ENCODE measurements around the gene CYP27B1. TPM values are rescaled to one million over a fixed set of nuclear protein-coding genes. Genes with fewer than 3 reads are reported as not detected.

CYP27B1 gene
- total and polyA plus RNA-seq, 2 donors (not counting 3 experiments of a cell fraction or from before 2014, with no cell fraction given) = 0.62 to 2.7 TPM

DNA sequence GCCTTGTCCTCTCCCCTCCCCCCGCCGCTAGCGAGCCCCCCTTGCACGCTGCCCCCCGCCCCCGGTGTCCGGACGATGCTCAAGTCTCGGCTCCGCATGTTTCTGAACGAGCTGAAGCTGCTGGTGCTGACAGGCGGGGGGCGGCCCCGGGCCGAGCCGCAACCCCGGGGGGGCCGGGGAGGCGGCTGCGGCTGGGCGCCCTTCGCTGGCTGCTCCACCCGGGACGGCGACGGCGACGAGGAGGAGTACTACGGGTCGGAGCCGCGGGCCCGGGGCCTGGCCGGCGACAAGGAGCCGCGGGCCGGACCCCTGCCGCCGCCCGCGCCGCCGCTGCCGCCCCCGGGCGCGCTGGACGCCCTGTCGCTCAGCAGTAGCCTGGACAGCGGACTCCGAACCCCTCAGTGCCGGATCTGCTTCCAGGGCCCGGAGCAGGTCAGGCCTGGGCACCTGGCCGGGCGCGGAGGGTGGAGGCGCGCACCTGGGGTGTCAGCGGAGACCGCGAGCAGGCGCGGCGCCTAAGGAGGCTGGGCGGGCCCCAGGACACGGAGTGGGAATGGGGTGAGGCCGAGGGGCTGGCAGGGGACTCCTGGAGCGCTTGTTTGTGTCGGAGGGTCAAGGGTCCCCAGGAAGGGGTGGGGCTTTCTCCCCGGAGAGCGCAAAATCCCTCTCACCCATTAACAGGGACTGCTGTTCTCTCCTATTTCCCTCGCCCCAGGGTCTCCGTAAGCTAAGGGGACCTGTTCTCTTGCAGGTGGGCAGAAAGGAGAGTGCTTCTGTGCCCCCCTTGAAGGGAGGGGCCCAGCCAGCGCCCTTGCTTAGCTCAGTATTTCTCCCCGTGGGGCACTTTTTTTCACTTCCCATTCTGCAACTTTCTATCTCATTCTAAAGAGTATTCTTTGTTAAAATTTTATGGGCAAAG is 11.2 kb downstream of the CYP27B1 start:
- Histone ChIP-seq H3K27me3 (ENCODE audit: control insufficient read depth in 2 of 2, insufficient read depth in 2 of 2, low read length in 2 of 2) (peaks cover 25 to 33% of the 10 kb centered on the region in 2 experiments), H3K9ac (replicated peaks; ENCODE audit: extremely low read depth, insufficient read depth, low read length) (no peak overlapping the region), H3K79me2 (ENCODE audit: control insufficient read depth, insufficient read depth, low read length) (peaks cover 12% of the 10 kb centered on the region), H3K36me3 (ENCODE audit: control insufficient read depth in 2 of 2, extremely low read depth in 1 of 2, insufficient read depth in 2 of 2, low read length in 2 of 2) (peaks cover 0 to 2% of the 10 kb centered on the region in 2 experiments), H3K4me1 (ENCODE audit: control insufficient read depth, extremely low read depth, insufficient read depth, low read length) (peaks cover 16% of the 10 kb centered on the region), H3K9me3 (replicated peaks; ENCODE audit: control insufficient read depth, insufficient read depth, low read length) (no peaks in the 10 kb centered on the region), H3K9me1 (replicated peaks; ENCODE audit: control insufficient read depth, extremely low read depth, insufficient read depth, low read length) (no peaks in the 10 kb centered on the region), H3K27ac (ENCODE audit: insufficient read depth, low read depth, low read length) (no peak overlapping the region), H3K4me2 (ENCODE audit: insufficient read depth, low read length) (peak overlapping the region; percentile 7), H4K20me1 (replicated peaks; ENCODE audit: control insufficient read depth, extremely low read depth, insufficient read depth, low read length) (no peaks in the 10 kb centered on the region), H3K4me3 (replicated peaks in 1 of 3; ENCODE audit: insufficient read depth in 1 of 3, low read depth in 1 of 3, low read length in 3 of 3) (peak overlapping the region in 1 of 3 experiments; percentile 57), H2AFZ (ENCODE audit: low read depth, low read length) (no peak overlapping the region)
- peak; percentile 82 for TF ChIP-seq EZH2 (IDR thresholded peaks at IDR 0.05; ENCODE audit: borderline replicate concordance, low read depth, low read length, severe bottlenecking)
- TF ChIP-seq GATA2 (IDR thresholded peaks at IDR 0.05; ENCODE audit: insufficient read depth, insufficient read length, low read depth, low read length) = no peak
- POLR2A ChIA-PET = interaction anchor here (0.6 kb wide), 1 partner anchor 30 kb away, joined by 3 read pairs; no protein-coding TSS in a partner anchor
- BruUV-seq (replicated peaks) = no TSS peak
- intact Hi-C loops (cut with micrococcal nuclease) = loop anchor here (1.0 kb wide), 1 partner anchor 150 kb away; no protein-coding TSS in a partner anchor
- DNase-seq (ENCODE audit: low read depth, low spot score) (no peak), FAIRE-seq (no peak)
- dilution Hi-C loops (cut with MboI; ENCODE audit: extremely low pct_ligation_motif_present, low sequenced_read_pairs) = no loop called here
- CTCF ChIA-PET = interaction anchor here (1.2 to 2.6 kb wide), 9 partner anchors 10 to 149 kb away, joined by 3 to 48 read pairs (median 8); partner anchors contain the start of genes CYP27B1, EEF1AKMT3, METTL1 and TSFM

GRCh38 chr12:57755194-57755453 is 11.8 kb downstream of the CYP27B1 start:
- ChIA-PET POLR2A (interaction anchor here (0.6 kb wide), 1 partner anchor 29 kb away, joined by 3 read pairs; no protein-coding TSS in a partner anchor), CTCF (interaction anchor here (2.5 to 2.6 kb wide), 2 partner anchors 11 to 17 kb away, joined by 17 to 48 read pairs; partner anchors contain the start of genes CYP27B1, EEF1AKMT3 and METTL1)
- TF ChIP-seq, protein P1, sequence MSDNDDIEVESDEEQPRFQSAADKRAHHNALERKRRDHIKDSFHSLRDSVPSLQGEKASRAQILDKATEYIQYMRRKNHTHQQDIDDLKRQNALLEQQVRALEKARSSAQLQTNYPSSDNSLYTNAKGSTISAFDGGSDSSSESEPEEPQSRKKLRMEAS (IDR thresholded peaks at IDR 0.05; ENCODE audit: insufficient read depth, insufficient read length) = no peak
- no peak for TF ChIP-seq MYC (IDR thresholded peaks at IDR 0.05; ENCODE audit: low read depth, low read length)
- TF ChIP-seq GATA2 (IDR thresholded peaks at IDR 0.05; ENCODE audit: insufficient read depth, insufficient read length, low read depth, low read length) = no peak
- TF ChIP-seq JUN (IDR thresholded peaks at IDR 0.05; ENCODE audit: borderline replicate concordance, insufficient read depth, insufficient read length, low read depth) = no peak
- TF ChIP-seq EZH2 (IDR thresholded peaks at IDR 0.05; ENCODE audit: borderline replicate concordance, low read depth, low read length, severe bottlenecking) = no peak
- TF ChIP-seq, protein P2, sequence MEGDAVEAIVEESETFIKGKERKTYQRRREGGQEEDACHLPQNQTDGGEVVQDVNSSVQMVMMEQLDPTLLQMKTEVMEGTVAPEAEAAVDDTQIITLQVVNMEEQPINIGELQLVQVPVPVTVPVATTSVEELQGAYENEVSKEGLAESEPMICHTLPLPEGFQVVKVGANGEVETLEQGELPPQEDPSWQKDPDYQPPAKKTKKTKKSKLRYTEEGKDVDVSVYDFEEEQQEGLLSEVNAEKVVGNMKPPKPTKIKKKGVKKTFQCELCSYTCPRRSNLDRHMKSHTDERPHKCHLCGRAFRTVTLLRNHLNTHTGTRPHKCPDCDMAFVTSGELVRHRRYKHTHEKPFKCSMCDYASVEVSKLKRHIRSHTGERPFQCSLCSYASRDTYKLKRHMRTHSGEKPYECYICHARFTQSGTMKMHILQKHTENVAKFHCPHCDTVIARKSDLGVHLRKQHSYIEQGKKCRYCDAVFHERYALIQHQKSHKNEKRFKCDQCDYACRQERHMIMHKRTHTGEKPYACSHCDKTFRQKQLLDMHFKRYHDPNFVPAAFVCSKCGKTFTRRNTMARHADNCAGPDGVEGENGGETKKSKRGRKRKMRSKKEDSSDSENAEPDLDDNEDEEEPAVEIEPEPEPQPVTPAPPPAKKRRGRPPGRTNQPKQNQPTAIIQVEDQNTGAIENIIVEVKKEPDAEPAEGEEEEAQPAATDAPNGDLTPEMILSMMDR (IDR thresholded peaks at IDR 0.05; ENCODE audit: extremely low read depth in 1 of 2, insufficient read depth in 1 of 2, low read depth in 1 of 2, low read length in 2 of 2) = no peak
- no peak for TF ChIP-seq FOS (IDR thresholded peaks at IDR 0.05; ENCODE audit: borderline replicate concordance, insufficient read depth, low read length)
- TF ChIP-seq POLR2A (IDR thresholded peaks at IDR 0.05; ENCODE audit: low read depth, low read length) = no peak
- no peak for TF ChIP-seq POLR2AphosphoS5 (IDR thresholded peaks at IDR 0.05; ENCODE audit: insufficient read depth, low read depth, low read length)
- dilution Hi-C loops (cut with MboI; ENCODE audit: extremely low pct_ligation_motif_present, low sequenced_read_pairs) (no loop called here), intact Hi-C loops (cut with micrococcal nuclease) (no loop called here)
- Histone ChIP-seq H3K9ac (replicated peaks; ENCODE audit: extremely low read depth, insufficient read depth, low read length) (no peak overlapping the region), H4K20me1 (replicated peaks; ENCODE audit: control insufficient read depth, extremely low read depth, insufficient read depth, low read length) (no peaks in the 10 kb centered on the region), H3K36me3 (ENCODE audit: control insufficient read depth in 2 of 2, extremely low read depth in 1 of 2, insufficient read depth in 2 of 2, low read length in 2 of 2) (peaks cover 0 to 8% of the 10 kb centered on the region in 2 experiments), H3K79me2 (ENCODE audit: control insufficient read depth, insufficient read depth, low read length) (peaks cover 18% of the 10 kb centered on the region), H3K9me3 (replicated peaks; ENCODE audit: control insufficient read depth, insufficient read depth, low read length) (no peaks in the 10 kb centered on the region), H3K27me3 (ENCODE audit: control insufficient read depth in 2 of 2, insufficient read depth in 2 of 2, low read length in 2 of 2) (peaks cover 25 to 33% of the 10 kb centered on the region in 2 experiments), H3K4me2 (ENCODE audit: insufficient read depth, low read length) (no peak overlapping the region), H3K27ac (ENCODE audit: insufficient read depth, low read depth, low read length) (no peak overlapping the region), H3K4me1 (ENCODE audit: control insufficient read depth, extremely low read depth, insufficient read depth, low read length) (peaks cover 17% of the 10 kb centered on the region), H3K4me3 (replicated peaks in 1 of 3; ENCODE audit: insufficient read depth in 1 of 3, low read depth in 1 of 3, low read length in 3 of 3) (peak overlapping the region in 1 of 3 experiments; percentile 57), H2AFZ (ENCODE audit: low read depth, low read length) (no peak overlapping the region), H3K9me1 (replicated peaks; ENCODE audit: control insufficient read depth, extremely low read depth, insufficient read depth, low read length) (no peaks in the 10 kb centered on the region)
- FAIRE-seq (no peak), DNase-seq (ENCODE audit: low read depth, low spot score) (no peak)
- no TSS peak for BruUV-seq (replicated peaks)

Measured in endothelial cell of umbilical vein (primary cell).